Thyroid gland (tissue), 4 donors: ENCODE results near the gene KLF7. TPM values are rescaled to one million over a fixed set of nuclear protein-coding genes. Genes with fewer than 3 reads are reported as not detected.

ENCODE experiments used
- DNase-seq, 2 donors: peaks; one replicate each; pipeline ENCODE4 v3.0.0-alpha.2; 2019
- H3K27ac ChIP-seq, 3 donors: fragments of 200-600 bp; sonication (generic); 1 replicate in 2 of 3; 2 replicates in 1 of 3; pipeline ENCODE4 v1.5.1; 2016 to 2019; ENCODE audit warnings: mild to moderate bottlenecking in 1 of 3, moderate library complexity in 1 of 3
- H3K27me3 ChIP-seq: fragments of 200-600 bp; sonication (generic); one replicate; pipeline ENCODE4 v1.5.1; 2019
- H3K36me3 ChIP-seq, 2 donors: fragments of 200-600 bp; sonication (generic); one replicate each; pipeline ENCODE4 v1.5.1; 2016 to 2019
- H3K4me1 ChIP-seq, 2 donors: fragments of 200-600 bp; sonication (generic); one replicate each; pipeline ENCODE4 v1.5.1; 2017 to 2019
- H3K4me3 ChIP-seq, 3 donors: fragments of 200-600 bp; sonication (generic); replicated peaks in 1 of 3; 1 replicate in 2 of 3; 2 replicates in 1 of 3; pipeline ENCODE4 v1.5.1; 2016; ENCODE audit warnings: mild to moderate bottlenecking in 1 of 3
- H3K9me3 ChIP-seq: fragments of 200-600 bp; sonication (generic); one replicate; pipeline ENCODE4 v1.5.1; 2017
- CTCF ChIP-seq, 6 experiments: fragments of 200-600 bp in 3 of 6; fragments of 450-650 bp in 3 of 6; sonication (generic) in 3 of 6; IDR thresholded peaks; one replicate each; pipeline ENCODE4 v1.5.1; 2016 to 2019; ENCODE audit warnings: antibody characterized with exemption in 6 of 6, mild to moderate bottlenecking in 2 of 6, inconsistent platforms in 1 of 6, moderate library complexity in 1 of 6
- POLR2A ChIP-seq, 2 donors: fragments of 450-650 bp; IDR thresholded peaks; one replicate each; pipeline ENCODE4 v1.6.1; 2017; ENCODE audit warnings: antibody characterized with exemption in 2 of 2, mild to moderate bottlenecking in 2 of 2, moderate library complexity in 1 of 2
- WGBS, 2 donors: methylation state at CpG; one replicate each; pipeline ENCODE4 v1.1.5; 2017; 5-methylcytosine and 5-hydroxymethylcytosine counted together
- intact Hi-C: fragments of 100-400 bp; cut with DNase I; formaldehyde crosslinking; loops from one replicate; pipeline ENCODE4 v1.15.1; 2023
- total RNA-seq, 4 donors: library from RNA; depleted of rRNA; stranded (reverse); fragments of >200 nt; gene quantifications; one replicate each; pipeline ENCODE4 v1.2.3, GENCODE V29; 2016

Gene KLF7
- total RNA-seq, 4 donors from 2014 or later: 19.4 to 29.5 (median 25.6) TPM

- Histone ChIP-seq H3K4me1 (peaks cover 43 to 97% of the 10 kb centered on the region in 2 donors), H3K36me3 (no peaks in the 10 kb centered on the region), H3K9me3 (no peaks in the 10 kb centered on the region), H3K4me3 (no peak overlapping the region), H3K27me3 (no peaks in the 10 kb centered on the region), H3K27ac (peak overlapping the region in 2 of 3 donors; percentile 67 to 76)
- intact Hi-C loops: no loop called here
- TF ChIP-seq POLR2A (IDR thresholded peaks at IDR 0.05): no peak
- no peak for TF ChIP-seq CTCF (IDR thresholded peaks at IDR 0.05)
- 76 to 83% methylated on average over 9 of the region's 9 CpGs for WGBS, 2 donors
- no peak for DNase-seq
Observed at GRCh38 chr2:207135801-207136457, 29.8 kb downstream of the KLF7 start.

DNA sequence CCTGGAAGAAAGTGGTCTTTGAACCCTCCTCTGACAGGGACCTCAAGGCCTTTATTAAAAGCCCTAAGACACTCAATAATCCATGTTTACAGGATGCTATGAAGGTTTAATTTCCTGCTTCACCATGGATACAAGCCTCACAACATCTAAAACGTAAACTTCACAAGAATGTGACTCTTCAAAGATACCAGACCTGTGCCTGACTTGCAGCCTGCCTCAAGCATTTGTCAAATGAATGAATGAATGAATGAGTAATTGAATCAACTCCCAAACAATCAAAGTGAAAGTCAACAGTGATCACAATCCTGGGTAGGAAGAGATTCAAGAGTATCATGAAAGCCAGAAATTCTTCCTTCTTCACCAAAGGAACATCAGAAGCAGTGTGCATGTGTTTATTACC lies 30.4 kb downstream of the KLF7 start:
- DNase-seq: no peak
- H3K4me1 ChIP-seq: peaks cover 43 to 97% of the 10 kb centered on the region in 2 donors

DNA sequence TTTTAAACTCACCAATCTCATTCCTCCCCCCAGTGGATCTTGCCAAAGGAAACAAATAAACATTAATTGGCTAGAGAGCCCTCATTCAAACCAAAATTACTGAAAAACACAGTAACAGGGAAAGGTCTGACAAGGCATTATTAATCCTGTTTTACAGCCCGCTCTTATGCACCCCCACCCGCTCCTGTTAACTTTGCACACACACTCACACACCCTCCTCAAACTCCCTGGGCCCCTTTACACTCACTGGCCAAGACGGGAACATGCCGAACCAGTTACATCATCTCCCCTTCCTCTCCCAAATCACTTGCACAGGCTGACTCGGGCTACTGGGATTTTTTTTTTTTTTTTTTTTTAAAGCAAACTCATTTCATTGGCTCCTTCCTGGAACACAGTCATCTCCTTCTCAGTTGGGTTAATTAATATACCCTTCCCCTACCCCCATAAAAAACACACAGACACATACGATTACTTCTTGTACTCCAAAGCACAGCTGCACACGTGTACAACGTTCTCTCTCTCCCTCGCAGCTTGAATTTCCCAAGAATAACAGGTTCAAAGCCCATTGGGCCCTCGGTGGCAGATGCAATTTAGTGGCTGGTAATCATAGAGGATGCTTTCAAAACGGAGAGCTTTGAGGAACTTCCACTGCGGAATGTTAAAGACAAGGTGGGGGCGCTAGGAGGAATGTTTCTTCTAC lies 31.8 kb downstream of the KLF7 start:
- Histone ChIP-seq H3K4me3 (no peak overlapping the region), H3K4me1 (peaks cover 43 to 93% of the 10 kb centered on the region in 2 donors), H3K9me3 (no peaks in the 10 kb centered on the region), H3K27ac (peak overlapping the region; percentile 13 to 81 (median 67)), H3K36me3 (no peaks in the 10 kb centered on the region), H3K27me3 (no peaks in the 10 kb centered on the region)
- 46 to 54% methylated on average over 13 of the region's 13 CpGs for WGBS, 2 donors
- no peak for TF ChIP-seq CTCF (IDR thresholded peaks at IDR 0.05)
- no peak for TF ChIP-seq POLR2A (IDR thresholded peaks at IDR 0.05)
- intact Hi-C loops: no loop called here
- DNase-seq: peak; percentile 41 to 79

More for the DNA sequence above, 30.4 kb downstream of the KLF7 start:
- Histone ChIP-seq H3K36me3 (no peaks in the 10 kb centered on the region), H3K27ac (peak overlapping the region in 2 of 3 donors; percentile 67 to 76), H3K9me3 (no peaks in the 10 kb centered on the region), H3K4me3 (no peak overlapping the region), H3K27me3 (no peaks in the 10 kb centered on the region)
- intact Hi-C loops: no loop called here
- WGBS, 2 donors: 55 to 57% methylated on average over 1 of the region's 1 CpG
- TF ChIP-seq POLR2A (IDR thresholded peaks at IDR 0.05) (no peak), CTCF (IDR thresholded peaks at IDR 0.05) (no peak)

DNA sequence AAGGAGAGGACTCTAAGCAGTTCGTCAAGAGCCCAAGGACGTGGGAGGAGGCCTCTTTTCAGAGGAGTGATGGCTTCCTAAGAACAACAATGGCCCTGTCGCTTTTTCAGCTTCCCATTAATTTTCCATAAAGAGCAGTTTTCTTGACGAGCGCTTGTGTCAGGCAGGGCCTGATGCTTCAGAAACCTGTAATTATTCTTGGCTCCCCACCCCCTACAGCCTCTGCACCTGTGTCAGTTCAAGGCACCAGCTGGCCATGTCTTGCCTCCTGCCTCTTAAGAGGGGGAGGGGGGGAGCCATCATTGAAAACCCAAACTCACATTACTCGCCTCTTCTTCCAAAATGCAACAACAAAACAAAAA lies 32.3 kb downstream of the KLF7 start:
- intact Hi-C loops: no loop called here
- H3K9me3 ChIP-seq: no peaks in the 10 kb centered on the region
- WGBS, 2 donors: 70 to 75% methylated on average over 6 of the region's 6 CpGs
- TF ChIP-seq CTCF (IDR thresholded peaks at IDR 0.05) (no peak), POLR2A (IDR thresholded peaks at IDR 0.05) (no peak)
- H3K4me3 ChIP-seq: no peak overlapping the region
- H3K27ac ChIP-seq: peak overlapping the region; percentile 13 to 81 (median 58)
- peak in 1 of 2 donors; percentile 35 for DNase-seq
- H3K36me3 ChIP-seq: no peaks in the 10 kb centered on the region
- H3K4me1 ChIP-seq: peaks cover 38 to 87% of the 10 kb centered on the region in 2 donors
- no peaks in the 10 kb centered on the region for H3K27me3 ChIP-seq

DNA sequence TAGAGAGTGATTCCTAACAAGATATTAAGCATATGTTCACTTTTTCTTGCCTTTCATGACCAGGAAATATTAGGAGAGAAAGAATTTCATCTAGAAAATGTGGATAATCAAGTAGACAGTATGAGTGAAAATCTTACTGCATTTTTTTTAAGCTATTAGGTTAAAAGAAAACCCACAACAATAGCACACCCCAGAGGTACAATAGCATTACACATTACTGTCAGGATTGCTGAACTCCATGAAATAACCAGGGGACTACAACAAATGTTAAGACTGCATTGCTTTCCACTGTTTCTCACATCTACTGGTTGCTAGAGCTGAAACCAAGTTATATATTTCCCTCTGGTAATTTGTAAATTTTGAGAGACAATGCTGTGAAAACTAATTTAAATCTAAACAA lies 33.7 kb downstream of the KLF7 start:
- Histone ChIP-seq H3K36me3 (no peaks in the 10 kb centered on the region), H3K4me3 (no peak overlapping the region), H3K9me3 (no peaks in the 10 kb centered on the region), H3K4me1 (peaks cover 24 to 73% of the 10 kb centered on the region in 2 donors), H3K27me3 (no peaks in the 10 kb centered on the region), H3K27ac (peak overlapping the region in 2 of 3 donors; percentile 47 to 58)
- intact Hi-C loops: no loop called here
- no peak for DNase-seq
- TF ChIP-seq CTCF (IDR thresholded peaks at IDR 0.05) (no peak), POLR2A (IDR thresholded peaks at IDR 0.05) (no peak)
